ENCODE data around the gene CEP70. TPM values are rescaled to one million over a fixed set of nuclear protein-coding genes. Genes with fewer than 3 reads are reported as not detected.
"Not testable (repeated sequence)": the region's sequence is repeated elsewhere in the genome, so short reads cannot be mapped to it uniquely, and the experiment has no call there.

The CEP70 gene
- total RNA-seq, 2 donors from 2014 or later: 36.9 to 37.4 TPM

- 96 to 98% methylated on average over 2 of the region's 2 CpGs for WGBS, 2 donors
- H3K4me3 ChIP-seq: no peak overlapping the region
- H3K36me3 ChIP-seq (replicated peaks in 1 of 2; ENCODE audit: insufficient read depth in 1 of 2, low read depth in 2 of 2): peaks cover 12 to 14% of the 10 kb centered on the region in 2 donors
- no peak overlapping the region for H3K27ac ChIP-seq
- no peaks in the 10 kb centered on the region for H3K4me1 ChIP-seq
- intact Hi-C loops (cut with DNase I): no loop called here
- DNase-seq (no peak), ATAC-seq (no peak)
- TF ChIP-seq POLR2A (IDR thresholded peaks at IDR 0.05) (no peak), CTCF (IDR thresholded peaks at IDR 0.05) (no peak)
- H3K27me3 ChIP-seq: no peaks in the 10 kb centered on the region
- peaks cover 0 to 13% (median 0%) of the 10 kb centered on the region in 3 donors for H3K9me3 ChIP-seq
Observed at GRCh38 chr3:138547342-138547975, 46.6 kb downstream of the CEP70 start.

- H3K27me3 ChIP-seq: no peaks in the 10 kb centered on the region
- peaks cover 0 to 22% (median 0%) of the 10 kb centered on the region in 3 donors for H3K9me3 ChIP-seq
- 95 to 97% methylated on average over 1 of the region's 1 CpG for WGBS, 2 donors
- intact Hi-C loops (cut with DNase I): no loop called here
- no peaks in the 10 kb centered on the region for H3K4me1 ChIP-seq
- TF ChIP-seq POLR2A (IDR thresholded peaks at IDR 0.05) (no peak), CTCF (IDR thresholded peaks at IDR 0.05) (no peak)
- ATAC-seq (no peak), DNase-seq (no peak)
- no peak overlapping the region for H3K27ac ChIP-seq
- H3K36me3 ChIP-seq (replicated peaks in 1 of 2; ENCODE audit: insufficient read depth in 1 of 2, low read depth in 2 of 2): peaks cover 20 to 28% of the 10 kb centered on the region in 2 donors
- H3K4me3 ChIP-seq: no peak overlapping the region
Observed at GRCh38 chr3:138544546-138544945, 49.5 kb downstream of the CEP70 start.

GRCh38 chr3:138542977-138543376 lies 51.1 kb downstream of the CEP70 start:
- no peaks in the 10 kb centered on the region for H3K4me1 ChIP-seq
- H3K27me3 ChIP-seq: no peaks in the 10 kb centered on the region
- no peak overlapping the region for H3K27ac ChIP-seq
- 100% methylated on average over 1 to 4 of the region's 5 CpGs for WGBS, 2 donors
- no peak overlapping the region for H3K4me3 ChIP-seq
- H3K36me3 ChIP-seq (replicated peaks in 1 of 2; ENCODE audit: insufficient read depth in 1 of 2, low read depth in 2 of 2): peaks cover 18 to 24% of the 10 kb centered on the region in 2 donors
- intact Hi-C loops (cut with DNase I): no loop called here
- TF ChIP-seq CTCF (IDR thresholded peaks at IDR 0.05) (no peak), POLR2A (IDR thresholded peaks at IDR 0.05) (no peak)
- DNase-seq: no peak
- peaks cover 0 to 22% (median 0%) of the 10 kb centered on the region in 3 donors for H3K9me3 ChIP-seq
- no peak for ATAC-seq

GRCh38 chr3:138539352-138539751 lies 54.7 kb downstream of the CEP70 start:
- intact Hi-C loops (cut with DNase I): no loop called here
- Histone ChIP-seq H3K4me1 (no peaks in the 10 kb centered on the region), H3K36me3 (replicated peaks in 1 of 2; ENCODE audit: insufficient read depth in 1 of 2, low read depth in 2 of 2) (peaks cover 12 to 18% of the 10 kb centered on the region in 2 donors), H3K27ac (no peak overlapping the region), H3K9me3 (peaks cover 0 to 10% (median 0%) of the 10 kb centered on the region in 3 donors), H3K27me3 (no peaks in the 10 kb centered on the region), H3K4me3 (no peak overlapping the region)
- TF ChIP-seq CTCF (IDR thresholded peaks at IDR 0.05): no peak
- TF ChIP-seq POLR2A (IDR thresholded peaks at IDR 0.05): no peak
- ATAC-seq: no peak
- DNase-seq: no peak

- intact Hi-C loops (cut with DNase I); DNase-seq: not testable (repeated sequence)
- WGBS, 2 donors: 95 to 99% methylated on average over 11 to 19 of the region's 23 CpGs
Observed at GRCh38 chr3:138521445-138521844, 72.6 kb downstream of the CEP70 start.

More at GRCh38 chr3:138521445-138521844, 72.6 kb downstream of the CEP70 start:
- H3K27me3 ChIP-seq; H3K27ac ChIP-seq; ATAC-seq; H3K4me1 ChIP-seq; H3K9me3 ChIP-seq; H3K36me3 ChIP-seq (replicated peaks in 1 of 2; ENCODE audit: insufficient read depth in 1 of 2, low read depth in 2 of 2); H3K4me3 ChIP-seq: not testable (repeated sequence)

Measured in body of pancreas (tissue), 4 donors.